ENCODE results near the gene YPEL2.
A peak's percentile ranks its signal among the peaks of the same experiment; 100 is the strongest.

YPEL2 gene

DNA sequence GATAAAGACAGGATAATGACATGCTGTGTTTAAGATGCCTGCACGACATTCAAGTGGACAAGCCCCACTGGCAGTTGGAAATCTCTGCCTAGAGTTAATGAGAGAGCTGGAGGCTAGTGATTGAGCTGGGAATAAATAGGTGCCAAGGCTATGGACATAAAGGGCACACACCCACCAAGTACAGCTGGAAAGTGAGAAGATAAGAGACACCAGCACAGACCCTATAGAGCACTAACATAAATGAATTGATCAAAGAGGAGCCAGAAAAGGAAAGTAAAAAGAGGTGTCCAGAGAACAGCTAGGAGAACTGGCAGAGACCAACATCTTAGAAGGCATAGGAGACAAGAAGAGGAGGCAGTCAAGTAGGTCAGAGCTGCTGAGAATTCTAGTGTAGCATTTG lies 101.2 kb downstream of the YPEL2 start:
- Histone ChIP-seq H3K27ac (ENCODE audit: low read length) (no peak overlapping the region), H3K9me3 (ENCODE audit: insufficient read depth, low read length) (no peaks in the 10 kb centered on the region), H4K20me1 (ENCODE audit: insufficient read depth, low read length) (no peaks in the 10 kb centered on the region), H3K4me2 (ENCODE audit: low read length) (no peak overlapping the region), H3K36me3 (replicated peaks; ENCODE audit: low read depth, low read length) (no peaks in the 10 kb centered on the region), H2AFZ (ENCODE audit: low read depth, low read length) (no peak overlapping the region), H3K4me1 (ENCODE audit: low read length) (peaks cover 21% of the 10 kb centered on the region), H3K4me3 (ENCODE audit: low read length) (no peak overlapping the region), H3K9ac (ENCODE audit: low read length) (no peak overlapping the region), H3K79me2 (ENCODE audit: low read length) (no peaks in the 10 kb centered on the region), H3K27me3 (ENCODE audit: low read depth, low read length) (peaks cover 11% of the 10 kb centered on the region)
- TF ChIP-seq, protein P1, sequence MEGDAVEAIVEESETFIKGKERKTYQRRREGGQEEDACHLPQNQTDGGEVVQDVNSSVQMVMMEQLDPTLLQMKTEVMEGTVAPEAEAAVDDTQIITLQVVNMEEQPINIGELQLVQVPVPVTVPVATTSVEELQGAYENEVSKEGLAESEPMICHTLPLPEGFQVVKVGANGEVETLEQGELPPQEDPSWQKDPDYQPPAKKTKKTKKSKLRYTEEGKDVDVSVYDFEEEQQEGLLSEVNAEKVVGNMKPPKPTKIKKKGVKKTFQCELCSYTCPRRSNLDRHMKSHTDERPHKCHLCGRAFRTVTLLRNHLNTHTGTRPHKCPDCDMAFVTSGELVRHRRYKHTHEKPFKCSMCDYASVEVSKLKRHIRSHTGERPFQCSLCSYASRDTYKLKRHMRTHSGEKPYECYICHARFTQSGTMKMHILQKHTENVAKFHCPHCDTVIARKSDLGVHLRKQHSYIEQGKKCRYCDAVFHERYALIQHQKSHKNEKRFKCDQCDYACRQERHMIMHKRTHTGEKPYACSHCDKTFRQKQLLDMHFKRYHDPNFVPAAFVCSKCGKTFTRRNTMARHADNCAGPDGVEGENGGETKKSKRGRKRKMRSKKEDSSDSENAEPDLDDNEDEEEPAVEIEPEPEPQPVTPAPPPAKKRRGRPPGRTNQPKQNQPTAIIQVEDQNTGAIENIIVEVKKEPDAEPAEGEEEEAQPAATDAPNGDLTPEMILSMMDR (IDR thresholded peaks at IDR 0.05; ENCODE audit: low read depth, low read length): no peak
- no peak for TF ChIP-seq EZH2phosphoT487 (IDR thresholded peaks at IDR 0.05; ENCODE audit: low read depth)

DNA sequence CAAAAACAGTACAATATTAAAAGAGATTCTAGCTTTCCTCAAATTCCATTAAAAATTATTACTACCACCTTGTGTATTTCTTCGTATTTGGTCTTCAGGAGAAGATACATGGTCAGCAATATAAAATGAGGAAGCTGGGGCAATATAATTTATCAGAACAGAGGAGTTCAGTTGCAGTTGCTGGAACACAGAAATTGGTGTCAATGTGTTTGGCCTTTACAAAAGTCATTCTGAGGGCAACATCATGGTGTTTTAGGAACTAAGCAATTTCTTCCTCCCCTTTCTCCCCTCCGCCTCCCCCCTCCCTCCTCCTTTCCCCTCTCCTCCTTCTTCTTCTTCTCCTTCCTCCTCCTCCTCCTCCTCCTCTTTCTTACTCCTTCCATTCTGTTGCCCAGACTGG lies 102.1 kb downstream of the YPEL2 start:
- H3K79me2 ChIP-seq (ENCODE audit: low read length): no peaks in the 10 kb centered on the region

DNA sequence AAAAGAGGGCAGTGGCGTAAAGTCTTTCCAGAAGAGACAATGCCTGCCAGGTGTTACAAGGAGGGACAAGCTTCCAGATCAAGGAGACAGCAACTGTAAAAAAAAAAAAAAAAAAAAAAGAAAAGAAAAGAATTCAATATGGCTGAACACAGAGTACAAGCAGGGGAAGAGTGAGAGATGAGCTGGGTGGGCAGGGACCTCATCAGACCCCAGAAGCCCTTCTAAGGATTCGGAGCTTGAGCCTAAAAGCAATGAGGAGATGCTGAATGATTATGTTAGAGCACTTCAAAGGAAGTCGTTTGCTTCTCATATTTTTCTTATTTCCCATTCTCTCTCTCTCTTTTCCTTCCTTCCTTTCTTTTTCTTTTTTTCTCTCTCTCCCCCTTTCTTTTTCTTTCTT lies 103.0 kb downstream of the YPEL2 start:
- Histone ChIP-seq H3K4me1 (ENCODE audit: low read length) (peaks cover 36% of the 10 kb centered on the region), H4K20me1 (ENCODE audit: insufficient read depth, low read length) (no peaks in the 10 kb centered on the region), H3K9me3 (ENCODE audit: insufficient read depth, low read length) (no peaks in the 10 kb centered on the region), H3K4me3 (ENCODE audit: low read length) (no peak overlapping the region), H3K4me2 (ENCODE audit: low read length) (no peak overlapping the region), H3K27ac (ENCODE audit: low read length) (no peak overlapping the region), H3K9ac (ENCODE audit: low read length) (no peak overlapping the region), H3K27me3 (ENCODE audit: low read depth, low read length) (peaks cover 11% of the 10 kb centered on the region), H3K36me3 (replicated peaks; ENCODE audit: low read depth, low read length) (no peaks in the 10 kb centered on the region), H3K79me2 (ENCODE audit: low read length) (no peaks in the 10 kb centered on the region), H2AFZ (ENCODE audit: low read depth, low read length) (no peak overlapping the region)
- TF ChIP-seq, protein P1 (IDR thresholded peaks at IDR 0.05; ENCODE audit: low read depth, low read length): no peak
- no peak for TF ChIP-seq EZH2phosphoT487 (IDR thresholded peaks at IDR 0.05; ENCODE audit: low read depth)

More for the DNA sequence above, 102.1 kb downstream of the YPEL2 start:
- Histone ChIP-seq H3K9ac (ENCODE audit: low read length) (no peak overlapping the region), H3K4me1 (ENCODE audit: low read length) (peaks cover 27% of the 10 kb centered on the region), H3K27ac (ENCODE audit: low read length) (no peak overlapping the region), H3K4me2 (ENCODE audit: low read length) (no peak overlapping the region), H3K4me3 (ENCODE audit: low read length) (no peak overlapping the region), H4K20me1 (ENCODE audit: insufficient read depth, low read length) (no peaks in the 10 kb centered on the region), H3K9me3 (ENCODE audit: insufficient read depth, low read length) (no peaks in the 10 kb centered on the region), H3K27me3 (ENCODE audit: low read depth, low read length) (peaks cover 11% of the 10 kb centered on the region), H3K36me3 (replicated peaks; ENCODE audit: low read depth, low read length) (no peaks in the 10 kb centered on the region), H2AFZ (ENCODE audit: low read depth, low read length) (no peak overlapping the region)
- TF ChIP-seq, protein P1 (IDR thresholded peaks at IDR 0.05; ENCODE audit: low read depth, low read length): no peak
- TF ChIP-seq EZH2phosphoT487 (IDR thresholded peaks at IDR 0.05; ENCODE audit: low read depth): no peak

DNA sequence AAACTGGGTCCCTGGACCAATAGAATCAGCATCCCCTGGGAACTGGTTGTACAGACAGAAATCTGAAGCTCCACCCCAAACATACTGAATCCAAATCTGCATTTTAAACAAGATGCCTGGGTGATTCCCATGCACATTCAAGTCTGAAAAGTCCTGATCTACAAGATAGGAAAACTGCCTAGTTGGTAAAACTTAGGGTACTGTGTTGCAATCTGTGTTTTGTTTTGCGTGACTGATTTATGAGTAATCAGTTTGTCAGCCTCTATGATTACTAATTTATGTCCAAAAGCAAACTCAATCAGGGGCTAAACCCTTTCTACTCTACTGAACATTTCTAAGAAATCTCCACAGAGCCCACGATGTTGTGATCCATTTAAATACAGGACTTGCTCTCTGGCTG lies 103.8 kb downstream of the YPEL2 start:
- peak overlapping the region; percentile 8; the same call in 1 of the 2 replicates for H3K4me2 ChIP-seq (ENCODE audit: low read length)
- no peaks in the 10 kb centered on the region for H3K79me2 ChIP-seq (ENCODE audit: low read length)
- H3K27ac ChIP-seq (ENCODE audit: low read length): no peak overlapping the region
- peaks cover 44% of the 10 kb centered on the region for H3K4me1 ChIP-seq (ENCODE audit: low read length)
- peaks cover 11% of the 10 kb centered on the region for H3K27me3 ChIP-seq (ENCODE audit: low read depth, low read length)
- TF ChIP-seq, protein P1 (IDR thresholded peaks at IDR 0.05; ENCODE audit: low read depth, low read length): no peak
- no peak for TF ChIP-seq EZH2phosphoT487 (IDR thresholded peaks at IDR 0.05; ENCODE audit: low read depth)
- H3K4me3 ChIP-seq (ENCODE audit: low read length): no peak overlapping the region
- H4K20me1 ChIP-seq (ENCODE audit: insufficient read depth, low read length): no peaks in the 10 kb centered on the region
- H3K9ac ChIP-seq (ENCODE audit: low read length): no peak overlapping the region
- H3K36me3 ChIP-seq (replicated peaks; ENCODE audit: low read depth, low read length): no peaks in the 10 kb centered on the region
- no peaks in the 10 kb centered on the region for H3K9me3 ChIP-seq (ENCODE audit: insufficient read depth, low read length)
- H2AFZ ChIP-seq (ENCODE audit: low read depth, low read length): no peak overlapping the region

Measured in OCI-LY3 (cell line).